NT2/D1 (cell line): ENCODE measurements around the gene CHID1.

ENCODE experiments used
- SUZ12 ChIP-seq: IDR thresholded peaks from 2 replicates; pipeline ENCODE4 v1.6.1; 2011; ENCODE audit not compliant: insufficient read length, insufficient read depth; ENCODE audit errors: extremely low read depth
- YY1 ChIP-seq: IDR thresholded peaks from 2 replicates; pipeline ENCODE4 v1.6.1; 2011; ENCODE audit not compliant: insufficient read length, insufficient read depth
- ZNF274 ChIP-seq: IDR thresholded peaks from 2 replicates; pipeline ENCODE4 v1.6.1; 2011; ENCODE audit warnings: mild to moderate bottlenecking, low read depth, low read length

DNA sequence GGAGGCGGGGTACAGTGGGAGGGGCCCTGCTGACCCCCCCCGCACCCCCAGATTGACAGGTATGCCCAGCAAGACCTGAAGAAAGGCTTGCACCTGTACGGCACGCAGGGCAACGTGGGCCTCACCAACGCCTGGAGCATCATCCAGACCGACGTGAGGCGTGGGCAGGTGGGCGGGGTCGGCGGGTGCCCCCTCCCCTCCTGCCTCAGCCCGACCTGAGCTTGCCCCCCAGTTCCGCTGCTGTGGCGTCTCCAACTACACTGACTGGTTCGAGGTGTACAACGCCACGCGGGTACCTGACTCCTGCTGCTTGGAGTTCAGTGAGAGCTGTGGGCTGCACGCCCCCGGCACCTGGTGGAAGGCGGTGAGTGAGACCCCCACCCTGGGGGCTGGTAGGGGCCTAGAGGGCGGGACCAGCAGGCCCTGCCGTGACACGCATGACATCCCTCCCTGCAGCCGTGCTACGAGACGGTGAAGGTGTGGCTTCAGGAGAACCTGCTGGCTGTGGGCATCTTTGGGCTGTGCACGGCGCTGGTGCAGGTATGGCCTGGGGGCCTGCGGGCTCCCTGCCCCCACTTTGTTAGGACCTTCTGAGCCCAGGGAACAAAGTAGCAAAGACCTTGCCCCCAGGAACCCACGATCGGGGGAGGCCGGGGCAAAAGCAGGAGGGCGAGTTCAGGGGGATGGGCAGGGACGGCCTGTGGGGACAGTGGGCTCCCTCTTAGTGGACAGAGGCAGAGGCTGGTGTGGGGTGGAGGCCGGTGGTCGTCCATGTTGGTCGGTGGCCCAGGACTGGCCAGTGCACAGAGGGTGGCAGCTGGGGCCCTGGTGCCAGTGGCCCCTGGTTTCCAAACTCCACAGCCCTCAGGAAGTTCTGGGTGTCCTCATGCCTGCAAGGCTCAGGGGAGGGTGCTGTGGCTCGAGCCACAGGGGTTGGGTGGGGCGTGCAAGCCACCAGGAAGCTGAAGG lies 44.9 kb downstream of the CHID1 start:
- TF ChIP-seq SUZ12: no peak
- no peak for TF ChIP-seq YY1
- no peak for TF ChIP-seq ZNF274
